SK-N-MC (cell line): Measurements from ENCODE around the gene GID8.

ENCODE experiments used
- EZH2 ChIP-seq: fragments of 200-600 bp; sonication (generic); IDR thresholded peaks from one replicate; pipeline ENCODE4 v1.6.1; 2017; ENCODE audit warnings: antibody characterized with exemption
- FOXP2 ChIP-seq: optimal IDR thresholded peaks from 2 replicates; pipeline ENCODE3; 2011; ENCODE audit warnings: mild to moderate bottlenecking, moderate library complexity; ENCODE audit not compliant: insufficient read depth; ENCODE audit errors: extremely low read length, control extremely low read depth
- POLR2AphosphoS5 ChIP-seq: IDR thresholded peaks from 2 replicates; pipeline ENCODE4 v1.6.1; 2012; ENCODE audit warnings: mild to moderate bottlenecking, low read depth, low read length, borderline replicate concordance

- no peak for TF ChIP-seq POLR2AphosphoS5
- no peak for TF ChIP-seq EZH2
- TF ChIP-seq FOXP2 = no peak
Observed at GRCh38 chr20:62920039-62920645, 17.8 kb upstream of the GID8 start.
